GM11168 (cell line): ENCODE data around the gene RALGPS1.

Source experiments
- in situ Hi-C: fragments of 300-500 bp; cut with MboI; formaldehyde crosslinking; loops from one replicate; pipeline ENCODE4 v1.12.0; 2022; ENCODE audit warnings: low sequenced_read_pairs; ENCODE audit not compliant: unreplicated experiment

RALGPS1 gene

DNA sequence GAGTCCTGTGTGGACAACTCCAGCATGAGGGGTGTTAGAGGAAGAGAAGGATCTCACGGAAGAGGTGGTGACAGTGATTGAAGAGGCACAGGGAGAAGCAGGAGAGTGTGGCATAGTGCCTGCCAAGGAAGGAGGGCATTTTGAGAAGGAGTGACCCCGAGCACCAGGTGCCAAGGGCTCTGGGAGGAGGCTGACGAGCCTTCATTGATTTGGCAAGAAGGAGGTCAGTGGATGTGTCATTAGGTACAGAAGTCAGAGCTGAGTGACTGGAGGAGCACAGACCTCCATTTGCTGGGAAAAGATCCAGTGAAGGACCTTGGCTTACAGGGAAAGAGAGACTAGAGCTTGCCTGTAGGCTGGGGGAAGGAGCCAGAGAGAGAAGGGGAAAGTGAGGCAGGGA is 278.2 kb downstream of the RALGPS1 start:
- in situ Hi-C loops: no loop called here

GRCh38 chr9:127193483-127193882 is 278.9 kb downstream of the RALGPS1 start:
- in situ Hi-C loops: no loop called here

- in situ Hi-C loops: loop anchor here (5.0 kb wide), 1 partner anchor 253 kb away; no protein-coding TSS in a partner anchor
Observed at GRCh38 chr9:127194881-127195713, 280.5 kb downstream of the RALGPS1 start.

DNA sequence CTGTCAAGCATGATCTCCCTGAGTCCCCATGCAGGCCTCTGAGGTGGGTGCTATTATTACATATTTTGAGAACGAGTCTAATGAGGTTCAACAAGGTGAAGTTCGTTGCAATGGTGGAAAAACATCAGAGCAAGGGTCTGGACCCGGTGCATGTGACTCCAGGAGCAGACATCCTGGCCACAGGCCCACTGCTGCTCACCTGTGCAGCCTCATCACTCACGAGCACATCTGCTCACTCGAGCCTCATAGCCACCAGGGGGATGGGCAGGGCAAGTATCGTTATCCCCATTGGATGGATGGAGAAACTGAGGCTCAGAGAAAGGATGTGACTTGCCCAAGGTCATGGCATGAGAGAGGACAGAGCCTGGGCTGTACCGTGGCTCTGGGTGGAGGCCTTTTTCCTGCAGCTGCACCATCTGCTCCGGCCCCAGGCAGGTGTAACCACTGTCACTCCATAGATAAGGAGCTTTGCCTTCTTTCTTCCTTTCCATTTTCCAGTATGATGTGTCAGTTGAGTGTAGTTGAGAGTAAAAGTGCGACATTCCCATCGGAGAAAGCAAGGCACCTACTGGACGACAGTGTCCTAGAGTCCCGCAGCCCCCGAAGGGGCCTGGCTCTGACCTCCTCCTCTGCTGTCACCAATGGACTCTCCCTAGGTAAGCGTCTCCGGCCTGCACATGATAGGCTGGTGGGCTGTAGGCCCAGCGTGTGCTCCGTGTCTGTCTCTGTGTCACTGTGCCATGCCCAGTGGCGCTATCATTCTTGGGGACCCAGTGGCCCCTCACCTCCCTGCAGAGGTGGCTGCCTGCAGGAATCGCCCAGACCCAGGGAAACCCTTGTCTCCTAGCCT is 281.6 kb downstream of the RALGPS1 start:
- in situ Hi-C loops: loop anchor here (5.0 kb wide), 1 partner anchor 254 kb away; no protein-coding TSS in a partner anchor

DNA sequence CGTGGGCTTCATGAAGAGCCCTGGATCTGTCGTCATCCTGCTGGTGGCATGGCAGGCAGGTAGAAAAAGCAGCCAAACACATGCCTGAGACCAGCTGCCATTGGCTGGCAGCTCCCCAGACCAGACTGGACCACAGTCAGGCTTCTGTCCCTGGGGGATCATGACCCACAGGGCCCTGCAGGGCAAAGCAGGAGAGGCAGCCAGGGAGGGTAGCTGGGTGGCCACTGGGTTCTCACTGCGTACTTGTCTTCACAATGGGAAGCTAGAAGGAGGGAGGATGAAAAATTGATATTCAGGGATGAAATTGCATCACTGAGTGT is 282.2 kb downstream of the RALGPS1 start:
- in situ Hi-C loops: loop anchor here (5.0 kb wide), 1 partner anchor 254 kb away; no protein-coding TSS in a partner anchor

- in situ Hi-C loops: loop anchor here (5.0 kb wide), 1 partner anchor 255 kb away; no protein-coding TSS in a partner anchor
Observed at GRCh38 chr9:127197186-127197860, 282.7 kb downstream of the RALGPS1 start.

GRCh38 chr9:127197861-127198430 is 283.4 kb downstream of the RALGPS1 start:
- in situ Hi-C loops: loop anchor here (5.0 kb wide), 1 partner anchor 256 kb away; no protein-coding TSS in a partner anchor

DNA sequence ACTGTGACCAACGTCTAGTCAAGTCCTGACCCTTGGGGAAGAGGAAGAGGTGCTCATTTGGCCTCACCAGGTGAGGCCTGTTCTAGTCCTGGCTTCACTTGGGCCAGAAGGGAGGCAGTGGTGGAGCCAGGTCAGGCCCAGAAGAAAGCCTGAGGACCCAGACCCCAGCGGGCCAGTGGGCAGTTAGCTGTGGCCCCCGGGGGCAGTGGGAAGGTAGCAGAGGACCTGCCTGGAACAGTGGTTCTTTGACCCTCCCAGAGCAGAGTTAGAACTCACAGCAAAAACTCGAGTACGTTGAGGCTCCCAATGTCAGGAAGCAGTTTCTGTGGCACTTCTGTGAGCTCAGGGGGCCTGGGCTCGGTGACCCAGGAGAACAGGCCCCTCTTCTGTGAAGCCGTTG is 284.0 kb downstream of the RALGPS1 start:
- in situ Hi-C loops: loop anchor here (5.0 kb wide), 1 partner anchor 256 kb away; no protein-coding TSS in a partner anchor

- in situ Hi-C loops: loop anchor here (5.0 kb wide), 1 partner anchor 257 kb away; no protein-coding TSS in a partner anchor
Observed at GRCh38 chr9:127199001-127199791, 284.6 kb downstream of the RALGPS1 start.

DNA sequence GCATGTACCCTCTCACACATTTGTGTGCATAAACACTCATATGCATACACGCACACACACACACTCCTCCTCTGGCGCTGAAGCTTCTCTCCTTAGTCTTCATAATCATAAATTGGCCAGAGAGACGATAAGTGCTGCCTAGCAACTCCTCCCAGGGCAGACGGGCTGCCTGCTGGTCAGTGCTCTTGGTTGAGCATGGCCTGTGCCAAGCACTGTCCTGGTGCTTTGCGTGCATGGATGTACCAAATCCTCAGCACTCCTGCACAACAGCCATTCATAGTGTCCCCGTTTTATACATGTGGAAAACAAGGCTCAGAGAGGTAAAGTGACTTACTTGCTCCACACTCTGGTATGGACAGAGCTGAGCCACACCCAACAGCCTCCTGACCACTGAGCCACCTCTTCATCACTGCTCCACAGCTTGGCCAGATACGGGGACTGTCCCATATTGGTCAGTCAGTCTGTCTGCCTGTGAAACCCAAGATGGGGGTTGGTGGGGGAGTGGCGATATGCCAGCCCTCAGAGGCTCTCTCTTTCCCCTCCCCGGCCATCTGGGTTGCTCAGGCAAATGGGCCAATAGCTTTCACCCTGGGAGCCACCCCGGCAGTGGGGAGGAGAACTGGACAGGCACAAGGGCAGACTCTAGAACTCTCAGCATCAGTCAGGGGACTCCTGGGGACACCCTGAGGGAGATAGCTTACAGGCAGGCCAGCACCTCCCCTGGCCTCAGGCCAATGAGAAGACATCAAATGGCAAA is 285.7 kb downstream of the RALGPS1 start:
- in situ Hi-C loops: no loop called here

DNA sequence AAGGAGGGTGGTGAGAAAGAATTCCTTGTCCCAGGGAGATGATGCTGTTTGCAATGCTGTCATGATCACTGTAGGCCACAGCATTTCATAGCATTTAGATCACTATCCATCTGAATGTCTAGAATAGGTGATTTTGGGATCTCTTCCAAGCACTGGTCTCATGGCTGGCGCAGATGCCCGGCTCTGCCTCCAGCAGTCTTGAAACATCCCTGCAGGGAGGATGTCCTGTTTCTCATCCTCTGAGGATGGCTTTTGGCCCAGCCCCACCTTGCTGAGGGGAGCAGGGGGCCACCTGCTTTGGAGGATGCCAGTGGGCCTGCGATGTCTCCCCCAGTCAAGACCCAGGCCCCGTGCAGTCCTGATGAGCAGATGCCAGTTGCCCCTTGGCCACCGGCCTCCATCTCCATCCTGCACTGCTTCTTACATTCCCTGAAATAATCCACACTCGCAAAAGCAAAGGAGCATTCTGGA is 286.5 kb downstream of the RALGPS1 start:
- in situ Hi-C loops: no loop called here

DNA sequence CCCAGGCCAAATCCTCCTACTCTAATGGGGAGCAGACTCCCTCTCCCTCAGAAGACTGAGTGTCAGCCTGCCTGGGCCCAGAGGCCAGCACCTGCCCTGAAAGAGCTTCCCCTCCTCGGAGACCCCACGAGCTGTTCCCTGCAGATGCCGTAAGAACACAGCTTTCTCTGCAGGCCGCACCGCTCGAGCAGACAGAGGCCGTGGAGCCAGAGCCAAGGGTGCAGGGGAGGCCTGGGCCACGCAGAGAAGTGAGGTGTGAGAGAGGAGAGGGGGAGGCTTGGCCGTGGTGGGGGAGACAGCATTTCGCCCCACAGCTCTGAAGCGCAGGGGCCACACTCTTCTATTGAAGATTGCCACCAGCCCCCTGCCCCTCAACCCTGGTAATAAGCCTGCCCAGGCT is 287.1 kb downstream of the RALGPS1 start:
- in situ Hi-C loops: no loop called here

GRCh38 chr9:127202461-127203169 is 288.0 kb downstream of the RALGPS1 start:
- in situ Hi-C loops: no loop called here

DNA sequence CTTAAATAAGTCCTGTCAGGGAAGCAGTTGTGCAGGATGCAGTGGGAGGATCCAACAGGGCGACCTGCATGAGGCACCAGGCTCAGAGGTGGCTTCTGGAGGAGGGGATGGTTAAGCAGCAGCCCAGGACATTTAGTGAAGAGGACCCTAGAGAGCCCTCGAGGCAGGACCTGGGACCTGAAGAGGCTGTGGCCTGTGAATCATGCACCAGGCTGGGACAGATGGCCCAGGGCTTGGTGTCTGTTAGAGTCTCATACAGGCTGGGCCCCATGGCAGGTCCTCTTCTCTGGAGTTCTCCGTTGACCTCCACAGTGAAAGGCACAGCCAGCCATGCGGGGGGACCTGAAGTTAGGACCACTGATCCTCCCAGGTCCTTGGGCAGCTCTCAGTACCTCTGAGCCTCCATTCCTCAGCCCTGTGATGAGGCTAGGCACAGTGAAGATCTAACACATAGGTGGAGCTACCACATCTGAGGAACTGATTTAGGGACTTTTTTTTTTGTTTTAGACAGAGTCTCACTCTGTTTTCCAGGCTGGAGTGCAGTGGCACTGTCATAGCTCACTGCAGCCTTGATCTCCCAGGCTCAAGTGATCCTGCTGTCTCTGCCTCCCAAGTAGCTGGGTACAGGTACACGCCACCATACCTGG is 289.2 kb downstream of the RALGPS1 start:
- in situ Hi-C loops: no loop called here

- in situ Hi-C loops: no loop called here
Observed at GRCh38 chr9:127204771-127205470, 290.3 kb downstream of the RALGPS1 start.

- in situ Hi-C loops: no loop called here
Observed at GRCh38 chr9:127205952-127206351, 291.4 kb downstream of the RALGPS1 start.

- in situ Hi-C loops: no loop called here
Observed at GRCh38 chr9:127206666-127207065, 292.1 kb downstream of the RALGPS1 start.
